ENCODE measurements around the gene GNB1.

- TF ChIP-seq FOXK1 (CRISPR knock-in tag; IDR thresholded peaks at IDR 0.05) (no peak), CREB1 (CRISPR knock-in tag; IDR thresholded peaks at IDR 0.05) (no peak), NR1H2 (CRISPR knock-in tag; IDR thresholded peaks at IDR 0.05) (no peak), CTCF (IDR thresholded peaks at IDR 0.05) (no peak), NR2C2 (CRISPR knock-in tag; IDR thresholded peaks at IDR 0.05) (no peak)
- TF ChIP-seq, protein P1, sequence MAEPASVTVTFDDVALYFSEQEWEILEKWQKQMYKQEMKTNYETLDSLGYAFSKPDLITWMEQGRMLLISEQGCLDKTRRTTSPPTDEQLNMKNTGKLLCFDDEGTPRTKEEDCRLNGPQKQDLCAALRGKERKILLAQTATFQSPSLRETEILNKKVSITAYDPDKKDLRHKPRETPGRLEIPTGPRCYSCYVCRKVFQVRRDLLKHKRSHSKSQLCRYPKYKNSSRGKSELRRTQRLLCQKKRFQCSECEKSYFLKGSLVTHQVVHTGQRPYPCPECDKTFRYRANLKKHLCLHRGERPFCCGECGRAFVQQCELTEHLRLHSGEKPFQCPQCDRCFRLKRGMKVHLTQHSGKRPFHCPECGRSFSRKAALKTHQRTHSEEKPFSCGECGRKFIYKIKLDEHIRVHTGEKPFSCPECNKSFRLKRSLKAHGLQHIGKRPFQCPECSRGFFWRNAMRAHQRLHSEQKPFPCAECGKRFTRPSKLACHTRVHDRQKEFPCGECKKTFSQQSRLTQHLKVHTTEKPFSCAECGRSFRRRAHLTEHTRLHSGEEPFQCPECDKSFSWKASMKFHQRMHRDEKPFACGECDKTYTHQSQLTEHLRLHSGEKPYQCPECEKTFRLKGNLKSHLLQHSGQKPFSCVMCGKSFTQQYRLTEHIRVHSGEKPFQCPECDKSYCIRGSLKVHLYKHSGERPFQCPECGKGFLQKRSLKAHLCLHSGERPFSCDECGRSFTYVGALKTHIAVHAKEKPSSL (CRISPR knock-in tag; conservative IDR thresholded peaks at IDR 0.05): no peak
These were observed 132.0 kb downstream of the GNB1 start for GRCh38 chr1:1758692-1759455.

Data from WTC11 (cell line).